GM12878 (cell line): ENCODE measurements around the gene SSBP2. TPM values are rescaled to one million over a fixed set of nuclear protein-coding genes. Genes with fewer than 3 reads are reported as not detected.

Experiments
- ATAC-seq: fragments of 200-7000 bp; cut with Tn5 transposase; 3 replicates; pipeline ENCODE4 v1.9.1; 2020; ENCODE audit warnings: mild to moderate bottlenecking, moderate library complexity
- BruUV-seq: library from RNA; stranded (reverse); fragments of 400-500 nt; replicated peaks from 2 replicates; lab custom pipeline; 2021; lab: Mats Ljungman, UMichigan
- CTCF ChIA-PET: fragments of 300-600 bp; sonication (Branson Sonifier 250); formaldehyde crosslinking; extraction: SDS; loops from one replicate; lab custom pipeline; 2021; ENCODE audit warnings: inconsistent platforms; lab: Yijun Ruan, JAX
- POLR2A ChIA-PET: fragments of 350-600 bp; formaldehyde crosslinking; extraction: SDS; loops from one replicate; lab custom pipeline; 2021; ENCODE audit warnings: inconsistent platforms; lab: Charles Lee
- RAD21 ChIA-PET: fragments of 300-600 bp; sonication (Branson Sonifier 250); formaldehyde crosslinking; loops from one replicate; lab custom pipeline; 2023; ENCODE audit warnings: antibody characterized with exemption; ENCODE audit not compliant: unreplicated experiment; lab: Charles Lee
- SMC1A ChIA-PET: fragments of 300-600 bp; sonication (Branson Sonifier 250); formaldehyde crosslinking; loops from one replicate; lab custom pipeline; 2023; ENCODE audit not compliant: unreplicated experiment, uncharacterized antibody; lab: Charles Lee
- DNase-seq: peaks from one replicate; pipeline ENCODE4 v3.0.0-alpha.2; 2011; ENCODE audit warnings: low read depth, low spot score
- FAIRE-seq: peaks from 3 replicates; lab custom pipeline; 2011; peaks lifted over from hg19 to GRCh38; lab: Jason Lieb, UNC
- H2AFZ ChIP-seq: 2 replicates; pipeline ENCODE4 v1.6.0; 2011; ENCODE audit warnings: low read depth, low read length, control low read depth; ENCODE audit not compliant: control insufficient read depth
- H3K27ac ChIP-seq: 2 replicates; pipeline ENCODE4 v1.5.1; 2011; ENCODE audit warnings: control low read depth; ENCODE audit not compliant: control insufficient read depth, insufficient read depth
- H3K27me3 ChIP-seq, 2 experiments: replicated peaks in 1 of 2; 2 replicates each; pipeline versions ENCODE4 v1.6.0 to v1.6.1; 2011; ENCODE audit warnings: low read length in 1 of 2; ENCODE audit not compliant: control insufficient read depth in 2 of 2, insufficient read depth in 2 of 2
- H3K36me3 ChIP-seq, 2 experiments: 2 replicates each; pipeline ENCODE4 v1.5.1; 2011; ENCODE audit warnings: low read length in 1 of 2; ENCODE audit not compliant: control insufficient read depth in 2 of 2, insufficient read depth in 2 of 2
- H3K4me1 ChIP-seq: 2 replicates; pipeline ENCODE4 v1.6.1; 2011; ENCODE audit warnings: mild to moderate bottlenecking, low read length, moderate library complexity, mixed read lengths; ENCODE audit not compliant: control insufficient read depth, insufficient read depth
- H3K4me2 ChIP-seq: 2 replicates; pipeline ENCODE4 v1.6.0; 2011; ENCODE audit warnings: control low read depth; ENCODE audit not compliant: control insufficient read depth, insufficient read depth
- H3K4me3 ChIP-seq: fragments of 200-600 bp; sonication (generic); 2 replicates; pipeline ENCODE4 v1.5.1; 2016
- H3K79me2 ChIP-seq: 2 replicates; pipeline ENCODE4 v1.6.0; 2011; ENCODE audit warnings: low read length; ENCODE audit not compliant: control insufficient read depth, insufficient read depth
- H3K9ac ChIP-seq: 2 replicates; pipeline ENCODE4 v1.8.0; 2011; ENCODE audit warnings: low read length, control low read depth, mixed read lengths; ENCODE audit not compliant: control insufficient read depth, insufficient read depth
- H3K9me3 ChIP-seq: replicated peaks from 3 replicates; pipeline ENCODE4 v1.5.1; 2011; ENCODE audit warnings: mild to moderate bottlenecking, low read length; ENCODE audit not compliant: control insufficient read depth, insufficient read depth
- H4K20me1 ChIP-seq: 2 replicates; pipeline ENCODE4 v1.6.0; 2011; ENCODE audit not compliant: control insufficient read depth, insufficient read depth
- BCL11A ChIP-seq: IDR thresholded peaks from 2 replicates; pipeline ENCODE4 v1.6.1; 2011; ENCODE audit warnings: low read depth, low read length
- BRCA1 ChIP-seq: IDR thresholded peaks from 2 replicates; pipeline ENCODE4 v1.6.1; 2011; ENCODE audit warnings: low read depth, low read length, improper control_type of control experiment
- FOXK2 ChIP-seq: fragments of 450-650 bp; IDR thresholded peaks from 2 replicates; pipeline ENCODE4 v1.6.1; 2017; ENCODE audit warnings: mild to moderate bottlenecking, moderate library complexity
- MXI1 ChIP-seq: fragments of 150-350 bp; IDR thresholded peaks from 2 replicates; pipeline ENCODE4 v1.6.1; 2011; ENCODE audit warnings: low read depth, mild to moderate bottlenecking, inconsistent platforms, low read length, improper control_type of control experiment
- NR2C2 ChIP-seq: IDR thresholded peaks from 2 replicates; pipeline ENCODE4 v1.6.1; 2011; ENCODE audit warnings: borderline replicate concordance, low read depth; ENCODE audit not compliant: control insufficient read depth, insufficient read length
- PAX5 ChIP-seq: IDR thresholded peaks from 2 replicates; pipeline ENCODE4 v1.6.1; 2011; ENCODE audit warnings: low read depth, low read length, borderline replicate concordance
- SMAD5 ChIP-seq: IDR thresholded peaks from 2 replicates; pipeline ENCODE4 v1.6.1; 2016; ENCODE audit warnings: antibody characterized with exemption, low read depth
- SMARCA5 ChIP-seq: fragments of 450-650 bp; IDR thresholded peaks from 2 replicates; pipeline ENCODE4 v1.6.1; 2017; ENCODE audit warnings: mild to moderate bottlenecking
- SUZ12 ChIP-seq: fragments of 200-600 bp; sonication (generic); IDR thresholded peaks from one replicate; pipeline ENCODE4 v1.6.1; 2018; ENCODE audit warnings: antibody characterized with exemption, mild to moderate bottlenecking; ENCODE audit not compliant: unreplicated experiment
- TAF1 ChIP-seq: IDR thresholded peaks from 2 replicates; pipeline ENCODE4 v1.6.1; 2011; ENCODE audit warnings: mild to moderate bottlenecking, low read depth, low read length, borderline replicate concordance
- TCF3 ChIP-seq: IDR thresholded peaks from 2 replicates; pipeline ENCODE4 v1.6.1; 2012; ENCODE audit warnings: low read depth, mild to moderate bottlenecking, low read length, borderline replicate concordance; ENCODE audit not compliant: insufficient read depth
- WRNIP1 ChIP-seq: IDR thresholded peaks from 2 replicates; pipeline ENCODE4 v1.6.1; 2011; ENCODE audit warnings: low read depth, low read length, improper control_type of control experiment, borderline replicate concordance
- ZNF622 ChIP-seq: fragments of 450-650 bp; IDR thresholded peaks from 2 replicates; pipeline ENCODE4 v1.6.1; 2017; ENCODE audit warnings: mild to moderate bottlenecking, inconsistent platforms
- WGBS: methylation state at CpG from one replicate; pipeline ENCODE4 v1.1.6; 2016; ENCODE audit warnings: low lambda C conversion rate; ENCODE audit not compliant: insufficient replicate concordance, insufficient coverage; ENCODE audit errors: missing lambda C conversion rate; 5-methylcytosine and 5-hydroxymethylcytosine counted together
- in situ Hi-C: fragments of 300-500 bp; cut with MboI; formaldehyde crosslinking; loops from 9 replicates; pipeline ENCODE4 v1.14.3; 2018; ENCODE audit warnings: mixed read lengths
- intact Hi-C: fragments of 100-400 bp; cut with micrococcal nuclease; formaldehyde crosslinking; loops from one replicate; pipeline ENCODE4 v1.14.2; 2022; ENCODE audit not compliant: unreplicated experiment
- polyA plus RNA-seq, 11 experiments: library from polyadenylated mRNA; depleted of rRNA in 4 of 11; unstranded in 6 of 11; stranded (reverse) in 5 of 11; fragments of >200 nt; fragmentation: Nextera tagmentation in 4 of 11; fragmentation: Illumina TruSeq in 1 of 11; extraction: Ambion mirVana in 4 of 11; extraction: Trizol in 1 of 11; gene quantifications; 1 replicate in 1 of 11; 2 replicates in 10 of 11; pipeline versions ENCODE4 v1.2.1 to v1.2.3, GENCODE V29; 2011 to 2016; ENCODE audit warnings: inconsistent platforms in 2 of 11, missing spikeins in 2 of 11, low read depth in 1 of 11
- total RNA-seq, 4 experiments: library from RNA; depleted of rRNA in 3 of 4; stranded (reverse); fragments of >200 nt in 3 of 4; fragmentation: Illumina TruSeq in 1 of 4; extraction: Trizol in 1 of 4; gene quantifications; 2 replicates each; pipeline versions ENCODE4 v1.2.1 to v1.2.3, GENCODE V29; 2013 to 2021
- TF ChIP-seq, protein P1 (sequence below): fragments of 450-650 bp; IDR thresholded peaks from 2 replicates; pipeline ENCODE4 v1.6.1; 2016; ENCODE audit warnings: mild to moderate bottlenecking
- TF ChIP-seq, protein P2 (sequence below): IDR thresholded peaks from 2 replicates; pipeline ENCODE4 v1.6.1; 2011; ENCODE audit warnings: low read depth, mild to moderate bottlenecking, low read length, moderate library complexity, borderline replicate concordance; ENCODE audit errors: extremely low read depth

Gene SSBP2
- total and polyA plus RNA-seq, 10 of the 15 experiments (the other 5 are each of a cell fraction or from before 2014, with no cell fraction given), result 52.2 to 132 (median 110) TPM

DNA sequence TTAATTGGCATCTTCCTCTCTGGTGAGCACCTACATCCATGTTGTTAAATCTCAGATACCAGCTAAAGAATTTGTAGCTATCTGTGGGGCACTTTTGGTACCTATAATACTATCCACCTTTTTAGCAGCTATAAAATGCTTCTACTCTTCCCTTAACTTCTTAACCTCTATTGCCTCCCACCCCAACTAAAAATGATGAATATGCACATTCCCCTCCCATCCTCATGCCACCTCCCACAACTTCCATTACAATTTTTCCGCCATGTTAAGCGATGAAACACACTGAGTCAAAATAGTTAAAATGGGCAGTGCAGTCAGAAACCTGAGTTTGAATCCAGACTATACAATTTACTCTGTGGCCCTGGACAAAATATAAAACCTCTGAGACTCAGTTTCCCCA, 10.1 kb downstream of the SSBP2 start:
- in situ Hi-C loops, result no loop called here
- no peaks in the 10 kb centered on the region for H4K20me1 ChIP-seq

More for the DNA sequence above, 10.1 kb downstream of the SSBP2 start:
- CTCF ChIA-PET, result interaction anchor here (1.1 to 1.9 kb wide), 5 partner anchors 20 to 228 kb away, joined by 3 to 4 read pairs (median 3); no protein-coding TSS in a partner anchor
- ATAC-seq (no peak), FAIRE-seq (no peak), DNase-seq (no peak)
- TF ChIP-seq PAX5, result no peak
- no peak for TF ChIP-seq BCL11A
- no peak for TF ChIP-seq TAF1
- TF ChIP-seq, protein P1, sequence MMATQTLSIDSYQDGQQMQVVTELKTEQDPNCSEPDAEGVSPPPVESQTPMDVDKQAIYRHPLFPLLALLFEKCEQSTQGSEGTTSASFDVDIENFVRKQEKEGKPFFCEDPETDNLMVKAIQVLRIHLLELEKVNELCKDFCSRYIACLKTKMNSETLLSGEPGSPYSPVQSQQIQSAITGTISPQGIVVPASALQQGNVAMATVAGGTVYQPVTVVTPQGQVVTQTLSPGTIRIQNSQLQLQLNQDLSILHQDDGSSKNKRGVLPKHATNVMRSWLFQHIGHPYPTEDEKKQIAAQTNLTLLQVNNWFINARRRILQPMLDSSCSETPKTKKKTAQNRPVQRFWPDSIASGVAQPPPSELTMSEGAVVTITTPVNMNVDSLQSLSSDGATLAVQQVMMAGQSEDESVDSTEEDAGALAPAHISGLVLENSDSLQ, result no peak
- TF ChIP-seq WRNIP1, result no peak
- TF ChIP-seq, protein P2, sequence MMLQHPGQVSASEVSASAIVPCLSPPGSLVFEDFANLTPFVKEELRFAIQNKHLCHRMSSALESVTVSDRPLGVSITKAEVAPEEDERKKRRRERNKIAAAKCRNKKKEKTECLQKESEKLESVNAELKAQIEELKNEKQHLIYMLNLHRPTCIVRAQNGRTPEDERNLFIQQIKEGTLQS, result no peak
- no peak for TF ChIP-seq TCF3
- no peak for TF ChIP-seq SMARCA5
- no peak for TF ChIP-seq MXI1
- TF ChIP-seq SMAD5, result no peak
- no peak for TF ChIP-seq SUZ12
- TF ChIP-seq ZNF622, result no peak
- TF ChIP-seq NR2C2, result no peak
- no peak for TF ChIP-seq FOXK2
- no peak for TF ChIP-seq BRCA1
- Histone ChIP-seq H3K9me3 (peaks cover 7% of the 10 kb centered on the region; the same call in 2 of the 3 replicates), H3K27ac (no peak overlapping the region), H3K4me3 (no peak overlapping the region), H3K79me2 (peaks cover 89% of the 10 kb centered on the region), H3K27me3 (no peaks in the 10 kb centered on the region), H3K9ac (no peak overlapping the region), H3K36me3 (peaks cover 2% of the 10 kb centered on the region in 2 experiments; a peak in 1 of 4 replicates), H3K4me2 (no peak overlapping the region), H3K4me1 (peaks cover 3% of the 10 kb centered on the region; the same call in 1 of the 2 replicates), H2AFZ (no peak overlapping the region)
- RAD21 ChIA-PET, result interaction anchor here (1.0 kb wide), 1 partner anchor 116 kb away, joined by 3 read pairs; no protein-coding TSS in a partner anchor
- 100% methylated on average over 2 of the region's 2 CpGs for WGBS
- intact Hi-C loops, result no loop called here
- SMC1A ChIA-PET, result interaction anchor here (0.8 to 1.7 kb wide), 9 partner anchors 8 to 424 kb away, joined by 3 to 8 read pairs (median 5); partner anchors contain the start of gene SSBP2
- POLR2A ChIA-PET, result interaction anchor here (2.0 kb wide), 1 partner anchor 10 kb away, joined by 6 read pairs; the partner anchor contains the start of gene SSBP2
- no TSS peak for BruUV-seq
